GM12878 (cell line): ENCODE data around the gene KRTAP5-6. TPM values are rescaled to one million over a fixed set of nuclear protein-coding genes. Genes with fewer than 3 reads are reported as not detected.

Source experiments
- ATF3 ChIP-seq: IDR thresholded peaks from 2 replicates; pipeline ENCODE4 v1.6.1; 2011; ENCODE audit warnings: low read depth, mild to moderate bottlenecking, low read length, moderate library complexity, borderline replicate concordance; ENCODE audit errors: extremely low read depth
- BRCA1 ChIP-seq: IDR thresholded peaks from 2 replicates; pipeline ENCODE4 v1.6.1; 2011; ENCODE audit warnings: low read depth, low read length, improper control_type of control experiment
- E4F1 ChIP-seq: fragments of 450-650 bp; IDR thresholded peaks from 2 replicates; pipeline ENCODE4 v1.6.1; 2018; ENCODE audit warnings: borderline replicate concordance, mild to moderate bottlenecking; ENCODE audit not compliant: partially characterized antibody
- NR2F1 ChIP-seq: fragments of 450-650 bp; conservative IDR thresholded peaks from 2 replicates; pipeline ENCODE4 v1.6.1; 2017; ENCODE audit warnings: mild to moderate bottlenecking
- SIX5 ChIP-seq: IDR thresholded peaks from 2 replicates; pipeline ENCODE4 v1.6.1; 2011; ENCODE audit warnings: mild to moderate bottlenecking, low read depth, low read length, moderate library complexity; ENCODE audit not compliant: severe bottlenecking
- SUPT20H ChIP-seq: IDR thresholded peaks from 2 replicates; pipeline ENCODE4 v1.6.1; 2011; ENCODE audit warnings: low read depth, mild to moderate bottlenecking, low read length, moderate library complexity, borderline replicate concordance; ENCODE audit not compliant: control insufficient read depth
- TBL1XR1 ChIP-seq: IDR thresholded peaks from 2 replicates; pipeline ENCODE4 v1.6.1; 2012; ENCODE audit warnings: low read depth, low read length, improper control_type of control experiment
- polyA plus RNA-seq, 11 experiments: library from polyadenylated mRNA; depleted of rRNA in 4 of 11; unstranded in 6 of 11; stranded (reverse) in 5 of 11; fragments of >200 nt; fragmentation: Nextera tagmentation in 4 of 11; fragmentation: Illumina TruSeq in 1 of 11; extraction: Ambion mirVana in 4 of 11; extraction: Trizol in 1 of 11; gene quantifications; 1 replicate in 1 of 11; 2 replicates in 10 of 11; pipeline versions ENCODE4 v1.2.1 to v1.2.3, GENCODE V29; 2011 to 2016; ENCODE audit warnings: inconsistent platforms in 2 of 11, missing spikeins in 2 of 11, low read depth in 1 of 11
- total RNA-seq, 4 experiments: library from RNA; depleted of rRNA in 3 of 4; stranded (reverse); fragments of >200 nt in 3 of 4; fragmentation: Illumina TruSeq in 1 of 4; extraction: Trizol in 1 of 4; gene quantifications; 2 replicates each; pipeline versions ENCODE4 v1.2.1 to v1.2.3, GENCODE V29; 2013 to 2021

Gene KRTAP5-6
- total and polyA plus RNA-seq, 10 of the 15 experiments (the other 5 are each of a cell fraction or from before 2014, with no cell fraction given): not detected

GRCh38 chr11:1696608-1697570, at the start of gene KRTAP5-6 (continued):
- no peak for TF ChIP-seq NR2F1
- no peak for TF ChIP-seq ATF3
- no peak for TF ChIP-seq BRCA1
- TF ChIP-seq SIX5: no peak
- TF ChIP-seq E4F1: no peak
- no peak for TF ChIP-seq TBL1XR1
- no peak for TF ChIP-seq SUPT20H
